H9 (cell line): ENCODE data around the gene KIZ. TPM values are rescaled to one million over a fixed set of nuclear protein-coding genes. Genes with fewer than 3 reads are reported as not detected.

Source experiments
- DNase-seq: peaks from one replicate; pipeline ENCODE4 v3.0.0-alpha.2; 2017
- H2AFZ ChIP-seq: one replicate; pipeline ENCODE4 v1.6.1; 2013; ENCODE audit warnings: mild to moderate bottlenecking, low read length, control low read depth, moderate library complexity
- H2AK5ac ChIP-seq: 2 replicates; pipeline ENCODE4 v1.6.1; 2013; ENCODE audit warnings: low read length, control low read depth, mixed read lengths; ENCODE audit not compliant: insufficient read length
- H2BK120ac ChIP-seq: one replicate; pipeline ENCODE4 v1.6.1; 2013; ENCODE audit warnings: low read depth, mild to moderate bottlenecking, low read length, control low read depth, inconsistent platforms; ENCODE audit not compliant: poor library complexity, severe bottlenecking
- H2BK12ac ChIP-seq: 2 replicates; pipeline ENCODE4 v1.6.1; 2013; ENCODE audit warnings: low read length, control low read depth, mixed read lengths, low read depth; ENCODE audit not compliant: insufficient read length
- H2BK15ac ChIP-seq: 2 replicates; pipeline ENCODE4 v1.6.1; 2013; ENCODE audit warnings: low read depth, low read length, control low read depth
- H2BK20ac ChIP-seq: one replicate; pipeline ENCODE4 v1.6.1; 2013; ENCODE audit warnings: low read depth, mild to moderate bottlenecking, low read length, control low read depth, inconsistent platforms; ENCODE audit not compliant: poor library complexity, severe bottlenecking
- H2BK5ac ChIP-seq: 2 replicates; pipeline ENCODE4 v1.6.1; 2013; ENCODE audit warnings: low read length, control low read depth, mixed read lengths; ENCODE audit not compliant: insufficient read length
- H3K14ac ChIP-seq: 2 replicates; pipeline ENCODE4 v1.6.1; 2013; ENCODE audit warnings: low read length, control low read depth; ENCODE audit not compliant: insufficient read depth
- H3K18ac ChIP-seq: 2 replicates; pipeline ENCODE4 v1.6.1; 2013; ENCODE audit warnings: low read depth, mild to moderate bottlenecking, mixed read lengths, low read length, control low read depth; ENCODE audit not compliant: insufficient read length
- H3K23ac ChIP-seq: 2 replicates; pipeline ENCODE4 v1.6.1; 2013; ENCODE audit warnings: low read length, control low read depth, mixed read lengths, low read depth; ENCODE audit not compliant: insufficient read length
- H3K23me2 ChIP-seq: 2 replicates; pipeline ENCODE4 v1.6.1; 2013; ENCODE audit warnings: low read depth, mild to moderate bottlenecking, mixed read lengths, low read length, control low read depth; ENCODE audit not compliant: insufficient read length, poor library complexity, severe bottlenecking
- H3K27ac ChIP-seq: 2 replicates; pipeline ENCODE4 v1.5.1; 2013; ENCODE audit warnings: low read length, control low read depth, mixed read lengths, low read depth; ENCODE audit not compliant: insufficient read length
- H3K27me3 ChIP-seq: 2 replicates; pipeline ENCODE4 v1.6.1; 2013; ENCODE audit warnings: low read length, control low read depth, inconsistent platforms; ENCODE audit not compliant: insufficient read depth
- H3K4ac ChIP-seq: 2 replicates; pipeline ENCODE4 v1.6.1; 2013; ENCODE audit warnings: low read depth, mild to moderate bottlenecking, control low read depth, inconsistent platforms, low read length, moderate library complexity
- H3K4me1 ChIP-seq: 2 replicates; pipeline ENCODE4 v1.6.1; 2013; ENCODE audit warnings: low read length, control low read depth, inconsistent platforms; ENCODE audit not compliant: insufficient read depth
- H3K4me2 ChIP-seq: 2 replicates; pipeline ENCODE4 v1.6.1; 2013; ENCODE audit warnings: low read length, control low read depth, mixed read lengths; ENCODE audit not compliant: insufficient read length, insufficient read depth
- H3K56ac ChIP-seq: 2 replicates; pipeline ENCODE4 v1.6.1; 2013; ENCODE audit warnings: low read depth, mild to moderate bottlenecking, mixed read lengths, low read length, control low read depth; ENCODE audit not compliant: insufficient read length
- H3K79me1 ChIP-seq: 2 replicates; pipeline ENCODE4 v1.6.1; 2013; ENCODE audit warnings: low read depth, mild to moderate bottlenecking, moderate library complexity, low read length, control low read depth, inconsistent platforms; ENCODE audit not compliant: insufficient read depth, poor library complexity, severe bottlenecking
- H3K79me2 ChIP-seq: 2 replicates; pipeline ENCODE4 v1.6.1; 2013; ENCODE audit warnings: low read length, control low read depth, inconsistent platforms; ENCODE audit not compliant: insufficient read depth
- H3K9ac ChIP-seq: 2 replicates; pipeline ENCODE4 v1.6.1; 2013; ENCODE audit warnings: low read length, control low read depth, mixed read lengths; ENCODE audit not compliant: insufficient read length; ENCODE audit errors: extremely low read depth
- H3K9me3 ChIP-seq: one replicate; pipeline ENCODE4 v1.6.1; 2013; ENCODE audit warnings: low read depth, low read length, inconsistent platforms; ENCODE audit not compliant: control insufficient read depth
- H3T11ph ChIP-seq: one replicate; pipeline ENCODE4 v1.6.1; 2013; ENCODE audit warnings: mild to moderate bottlenecking, low read length, control low read depth, inconsistent platforms
- H4K20me1 ChIP-seq: one replicate; pipeline ENCODE4 v1.6.1; 2013; ENCODE audit not compliant: control insufficient read depth, insufficient read length, insufficient read depth
- H4K5ac ChIP-seq: 2 replicates; pipeline ENCODE4 v1.6.1; 2013; ENCODE audit warnings: low read depth, mild to moderate bottlenecking, mixed read lengths, low read length, control low read depth; ENCODE audit not compliant: insufficient read length
- H4K8ac ChIP-seq: replicated peaks from 2 replicates; pipeline ENCODE4 v1.6.1; 2013; ENCODE audit warnings: low read length, control low read depth, mixed read lengths, low read depth; ENCODE audit not compliant: insufficient read length
- H4K91ac ChIP-seq: 2 replicates; pipeline ENCODE4 v1.6.1; 2013; ENCODE audit warnings: low read depth, mild to moderate bottlenecking, moderate library complexity, mixed read lengths, low read length, control low read depth; ENCODE audit not compliant: insufficient read length
- H3K27ac Mint-ChIP-seq, 3 experiments: 2 replicates in 2 of 3; 3 replicates in 1 of 3; pipeline ENCODE4 v1.8.0; 2020 to 2021; ENCODE audit warnings: mixed read lengths in 3 of 3, mild to moderate bottlenecking in 1 of 3, moderate library complexity in 1 of 3
- H3K27me3 Mint-ChIP-seq: 2 replicates; pipeline ENCODE4 v1.8.0; 2021; ENCODE audit warnings: low read depth, mild to moderate bottlenecking, moderate library complexity, mixed read lengths
- H3K36me3 Mint-ChIP-seq, 3 experiments: 2 replicates in 2 of 3; 3 replicates in 1 of 3; pipeline ENCODE4 v1.8.0; 2020 to 2021; ENCODE audit warnings: low read depth in 3 of 3, mixed read lengths in 3 of 3; ENCODE audit not compliant: insufficient read depth in 1 of 3
- H3K4me1 Mint-ChIP-seq, 2 experiments: 2 replicates each; pipeline ENCODE4 v1.8.0; 2020; ENCODE audit warnings: mixed read lengths in 2 of 2
- H3K4me3 Mint-ChIP-seq, 2 experiments: 2 replicates in 1 of 2; 3 replicates in 1 of 2; pipeline ENCODE4 v1.8.0; 2020 to 2021; ENCODE audit warnings: mild to moderate bottlenecking in 2 of 2, mixed read lengths in 2 of 2, moderate library complexity in 1 of 2
- H3K9me3 Mint-ChIP-seq, 2 experiments: 2 replicates in 1 of 2; 3 replicates in 1 of 2; pipeline ENCODE4 v1.8.0; 2020; ENCODE audit warnings: mild to moderate bottlenecking in 2 of 2, mixed read lengths in 2 of 2, moderate library complexity in 1 of 2
- WGBS: extraction: QIAGEN DNeasy Blood & Tissue Kit; methylation state at CpG from one replicate; pipeline ENCODE4 v1.1.7; 2013; ENCODE audit warnings: missing lambda C conversion rate, low lambda C conversion rate, mixed read lengths; ENCODE audit not compliant: insufficient read length; ENCODE audit errors: extremely low coverage; 5-methylcytosine and 5-hydroxymethylcytosine counted together
- total RNA-seq: library from RNA; stranded (reverse); gene quantifications from 2 replicates; pipeline ENCODE4 v1.2.1, GENCODE V29; 2021
- TF ChIP-seq, protein P1 (sequence below): fragments of 200-600 bp; sonication (generic); conservative IDR thresholded peaks from 3 replicates; pipeline ENCODE4 v1.8.0; 2021; ENCODE audit warnings: antibody characterized with exemption, mild to moderate bottlenecking

KIZ gene
- total RNA-seq, 1 experiment from 2014 or later: 29.3 TPM

DNA sequence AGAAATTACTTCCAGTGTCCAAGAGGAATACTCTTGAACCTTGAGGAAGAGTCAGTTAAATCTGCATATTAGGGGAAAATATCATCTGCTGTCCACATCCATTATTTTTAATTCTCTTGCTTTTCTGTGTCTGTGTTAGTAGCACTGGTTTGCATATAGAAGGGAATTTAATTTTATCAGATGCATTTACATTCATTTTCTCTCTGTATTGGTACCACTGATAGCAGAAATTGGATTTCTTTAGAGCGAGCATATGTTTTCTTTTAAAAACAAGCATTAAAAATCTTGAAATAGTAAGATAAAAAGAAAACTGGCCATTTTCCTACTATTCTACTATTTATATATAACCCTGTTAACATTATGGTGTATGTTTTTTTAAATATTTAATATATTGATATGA, 83.8 kb downstream of the KIZ start:
- Histone ChIP-seq H4K20me1 (no peaks in the 10 kb centered on the region), H3K18ac (no peak overlapping the region), H3K56ac (no peak overlapping the region), H2BK120ac (no peak overlapping the region), H3K4ac (no peak overlapping the region), H3K79me1 (no peaks in the 10 kb centered on the region), H2BK15ac (no peak overlapping the region), H3K79me2 (no peaks in the 10 kb centered on the region), H3K23me2 (no peaks in the 10 kb centered on the region), H4K5ac (no peak overlapping the region), H3K4me1 (peaks cover 7% of the 10 kb centered on the region; the same call in 1 of the 2 replicates), H3K27ac (no peak overlapping the region), H3K14ac (no peak overlapping the region), H2AK5ac (no peak overlapping the region), H2BK5ac (no peak overlapping the region), H3K9ac (no peak overlapping the region), H2BK20ac (no peak overlapping the region), H4K8ac (no peak overlapping the region), H2AFZ (no peak overlapping the region), H4K91ac (no peak overlapping the region), H3K27me3 (no peaks in the 10 kb centered on the region), H3T11ph (no peak overlapping the region), H3K4me2 (no peak overlapping the region), H3K9me3 (no peaks in the 10 kb centered on the region), H3K23ac (no peak overlapping the region), H2BK12ac (no peak overlapping the region)
- Mint-ChIP-seq H3K27me3 (no peaks in the 10 kb centered on the region; the same call in 1 of the 2 replicates), H3K36me3 (peaks cover 10 to 15% (median 14%) of the 10 kb centered on the region in 3 experiments; a peak in 6 of 7 replicates), H3K4me1 (peaks cover 32 to 38% of the 10 kb centered on the region in 2 experiments), H3K27ac (no peak overlapping the region), H3K9me3 (no peaks in the 10 kb centered on the region), H3K4me3 (no peak overlapping the region)
- WGBS: no CpG with 5 or more reads among the region's 1 CpG
- no peak for DNase-seq
- TF ChIP-seq, protein P1, sequence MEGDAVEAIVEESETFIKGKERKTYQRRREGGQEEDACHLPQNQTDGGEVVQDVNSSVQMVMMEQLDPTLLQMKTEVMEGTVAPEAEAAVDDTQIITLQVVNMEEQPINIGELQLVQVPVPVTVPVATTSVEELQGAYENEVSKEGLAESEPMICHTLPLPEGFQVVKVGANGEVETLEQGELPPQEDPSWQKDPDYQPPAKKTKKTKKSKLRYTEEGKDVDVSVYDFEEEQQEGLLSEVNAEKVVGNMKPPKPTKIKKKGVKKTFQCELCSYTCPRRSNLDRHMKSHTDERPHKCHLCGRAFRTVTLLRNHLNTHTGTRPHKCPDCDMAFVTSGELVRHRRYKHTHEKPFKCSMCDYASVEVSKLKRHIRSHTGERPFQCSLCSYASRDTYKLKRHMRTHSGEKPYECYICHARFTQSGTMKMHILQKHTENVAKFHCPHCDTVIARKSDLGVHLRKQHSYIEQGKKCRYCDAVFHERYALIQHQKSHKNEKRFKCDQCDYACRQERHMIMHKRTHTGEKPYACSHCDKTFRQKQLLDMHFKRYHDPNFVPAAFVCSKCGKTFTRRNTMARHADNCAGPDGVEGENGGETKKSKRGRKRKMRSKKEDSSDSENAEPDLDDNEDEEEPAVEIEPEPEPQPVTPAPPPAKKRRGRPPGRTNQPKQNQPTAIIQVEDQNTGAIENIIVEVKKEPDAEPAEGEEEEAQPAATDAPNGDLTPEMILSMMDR: no peak
